GM13976 (cell line): ENCODE data around the gene RASAL1.

Source experiments
- DNase-seq: peaks from one replicate; pipeline ENCODE4 v3.0.0; 2012; ENCODE audit warnings: low spot score
- in situ Hi-C: fragments of 300-500 bp; cut with MboI; formaldehyde crosslinking; loops from one replicate; pipeline ENCODE4 v1.12.0; 2022; ENCODE audit warnings: low sequenced_read_pairs, mixed read lengths, inconsistent platforms; ENCODE audit not compliant: unreplicated experiment
- TF ChIP-seq, protein P1 (sequence below): IDR thresholded peaks from 2 replicates; pipeline ENCODE4 v1.5.1; 2012; ENCODE audit warnings: borderline replicate concordance, mild to moderate bottlenecking; ENCODE audit not compliant: insufficient read depth; ENCODE audit errors: extremely low read depth, missing control alignments, control extremely low read depth

RASAL1 gene

GRCh38 chr12:113112043-113112899, 23.3 kb downstream of the RASAL1 start:
- TF ChIP-seq, protein P1, sequence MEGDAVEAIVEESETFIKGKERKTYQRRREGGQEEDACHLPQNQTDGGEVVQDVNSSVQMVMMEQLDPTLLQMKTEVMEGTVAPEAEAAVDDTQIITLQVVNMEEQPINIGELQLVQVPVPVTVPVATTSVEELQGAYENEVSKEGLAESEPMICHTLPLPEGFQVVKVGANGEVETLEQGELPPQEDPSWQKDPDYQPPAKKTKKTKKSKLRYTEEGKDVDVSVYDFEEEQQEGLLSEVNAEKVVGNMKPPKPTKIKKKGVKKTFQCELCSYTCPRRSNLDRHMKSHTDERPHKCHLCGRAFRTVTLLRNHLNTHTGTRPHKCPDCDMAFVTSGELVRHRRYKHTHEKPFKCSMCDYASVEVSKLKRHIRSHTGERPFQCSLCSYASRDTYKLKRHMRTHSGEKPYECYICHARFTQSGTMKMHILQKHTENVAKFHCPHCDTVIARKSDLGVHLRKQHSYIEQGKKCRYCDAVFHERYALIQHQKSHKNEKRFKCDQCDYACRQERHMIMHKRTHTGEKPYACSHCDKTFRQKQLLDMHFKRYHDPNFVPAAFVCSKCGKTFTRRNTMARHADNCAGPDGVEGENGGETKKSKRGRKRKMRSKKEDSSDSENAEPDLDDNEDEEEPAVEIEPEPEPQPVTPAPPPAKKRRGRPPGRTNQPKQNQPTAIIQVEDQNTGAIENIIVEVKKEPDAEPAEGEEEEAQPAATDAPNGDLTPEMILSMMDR: no peak
- in situ Hi-C loops: no loop called here
- no peak for DNase-seq

DNA sequence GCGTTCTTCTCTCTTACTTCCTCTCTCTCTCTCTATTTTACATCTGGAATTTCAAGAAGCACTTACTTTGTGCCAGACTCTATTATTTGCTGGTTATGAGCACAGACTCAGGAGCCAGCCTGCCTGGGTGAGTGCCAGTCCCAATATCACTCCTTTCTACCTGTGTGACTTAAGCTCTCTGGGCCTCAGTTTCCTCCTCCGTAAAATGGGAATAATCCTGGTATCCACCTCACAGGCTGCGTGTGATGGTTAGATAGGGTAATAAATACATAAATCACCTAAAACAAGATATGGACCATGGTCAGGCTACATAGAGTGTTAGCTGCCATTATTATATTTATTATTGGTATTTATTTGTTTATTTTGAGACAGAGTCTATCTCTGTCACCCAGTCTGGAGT, 24.3 kb downstream of the RASAL1 start:
- no peak for DNase-seq
- in situ Hi-C loops: no loop called here
- TF ChIP-seq, protein P1: no peak

DNA sequence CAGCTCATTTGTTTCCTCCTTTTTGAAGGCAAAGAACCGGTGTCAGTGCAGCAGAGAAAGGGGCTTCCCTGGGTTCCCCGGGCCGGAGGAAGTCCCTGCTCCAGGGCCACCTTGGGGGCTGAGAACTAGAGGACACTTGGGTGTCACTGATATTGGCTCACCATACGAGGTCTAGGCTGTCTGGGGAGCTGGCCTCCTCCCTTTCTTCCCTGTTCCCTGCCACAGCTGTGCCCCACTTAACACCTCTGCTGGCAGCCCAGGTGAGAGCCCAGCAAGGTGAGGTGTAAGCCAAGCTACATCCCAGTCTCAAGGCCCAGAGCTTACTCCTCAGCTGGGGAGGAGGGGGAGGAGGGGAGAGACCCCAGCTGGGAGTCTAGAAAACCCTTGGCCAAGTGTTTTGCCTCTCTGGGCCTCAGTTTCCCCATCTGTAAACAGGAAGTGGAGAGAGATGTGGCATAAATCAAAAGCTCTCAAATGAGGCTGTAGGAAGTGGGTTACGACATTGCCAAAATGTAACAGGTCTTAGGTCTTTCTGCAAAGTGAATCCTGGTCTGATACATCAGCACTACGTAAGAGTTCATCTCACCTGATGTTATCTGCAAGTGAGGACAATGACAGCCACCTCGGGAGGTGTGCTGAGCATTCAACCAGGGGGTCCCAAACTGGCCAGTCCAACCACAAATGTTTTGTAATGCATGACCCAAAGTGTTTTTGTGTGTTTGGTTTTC, 25.5 kb downstream of the RASAL1 start:
- no peak for DNase-seq
- in situ Hi-C loops: no loop called here
- TF ChIP-seq, protein P1: no peak

- in situ Hi-C loops: no loop called here
- no peak for DNase-seq
- TF ChIP-seq, protein P1: no peak
Measured at GRCh38 chr12:113109360-113109759, 26.2 kb downstream of the RASAL1 start.

GRCh38 chr12:113108308-113108707, 27.3 kb downstream of the RASAL1 start:
- TF ChIP-seq, protein P1: no peak
- no peak for DNase-seq
- in situ Hi-C loops: no loop called here

DNA sequence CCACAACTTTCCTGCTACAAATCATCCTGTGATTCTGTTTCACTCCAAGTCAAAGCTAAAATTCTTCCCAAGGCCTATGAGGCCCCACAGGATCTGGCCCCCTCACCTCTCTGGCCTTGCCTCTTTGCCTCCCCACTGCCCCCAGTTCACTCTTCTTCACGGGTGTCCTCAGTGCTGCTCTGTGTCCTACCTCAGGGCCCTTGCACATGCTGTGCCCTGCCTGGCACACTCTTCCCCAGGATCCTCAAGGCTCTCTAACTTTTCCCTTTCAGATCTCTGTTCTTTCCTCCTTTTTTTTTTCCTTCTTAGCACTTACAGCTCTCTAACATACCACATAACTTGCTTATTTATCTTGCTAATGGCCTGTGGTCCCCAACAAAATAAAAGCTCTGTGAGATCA, 29.2 kb downstream of the RASAL1 start:
- in situ Hi-C loops: no loop called here
- DNase-seq: no peak
- TF ChIP-seq, protein P1: no peak
